Activated T-cell treated with anti-CD3 and anti-CD28 coated beads for 4 hours (primary cell): Measurements from ENCODE around the gene FAS.

Experiments used
- DNase-seq: peaks from one replicate; pipeline ENCODE4 v3.0.0-alpha.2; 2020

FAS gene

DNA sequence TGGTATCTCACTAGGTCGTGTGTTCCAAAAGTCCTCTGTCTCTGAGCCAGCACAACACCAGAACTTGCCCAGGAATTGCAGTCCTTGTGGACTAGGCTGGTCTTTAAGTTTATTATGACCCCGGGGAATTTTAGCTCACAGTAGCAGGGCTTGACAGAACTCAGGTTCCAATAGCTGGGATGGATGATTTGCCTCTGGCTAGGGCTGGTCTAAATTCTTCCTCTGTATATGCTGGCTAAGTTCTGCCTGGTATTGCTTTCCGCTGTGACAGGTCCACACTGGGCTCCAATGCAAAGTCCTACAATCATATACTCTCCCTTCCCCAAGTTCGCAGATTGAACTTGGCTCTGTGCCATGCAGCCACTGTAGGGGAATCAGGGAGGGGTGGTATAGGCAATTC is 52.5 kb downstream of the FAS start:
- no peak for DNase-seq

DNA sequence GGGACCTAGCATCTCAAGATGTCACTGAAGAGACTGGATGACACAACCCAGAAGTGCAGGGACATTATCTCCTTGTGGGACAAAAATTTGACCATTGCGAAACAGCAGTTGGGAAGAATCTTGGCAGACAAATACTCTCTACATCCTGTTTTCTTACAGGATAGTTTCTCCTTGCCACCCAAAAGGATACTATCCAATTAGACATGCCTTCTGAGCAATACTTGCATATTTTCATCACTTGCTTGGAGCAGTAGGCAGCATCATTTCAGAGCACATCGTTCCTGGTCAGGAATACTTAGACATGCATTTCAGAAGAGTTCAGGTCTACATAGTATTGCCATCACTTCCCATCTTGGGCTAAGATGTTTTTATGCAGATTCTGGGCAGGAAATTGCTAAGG is 56.8 kb downstream of the FAS start:
- no peak for DNase-seq

DNA sequence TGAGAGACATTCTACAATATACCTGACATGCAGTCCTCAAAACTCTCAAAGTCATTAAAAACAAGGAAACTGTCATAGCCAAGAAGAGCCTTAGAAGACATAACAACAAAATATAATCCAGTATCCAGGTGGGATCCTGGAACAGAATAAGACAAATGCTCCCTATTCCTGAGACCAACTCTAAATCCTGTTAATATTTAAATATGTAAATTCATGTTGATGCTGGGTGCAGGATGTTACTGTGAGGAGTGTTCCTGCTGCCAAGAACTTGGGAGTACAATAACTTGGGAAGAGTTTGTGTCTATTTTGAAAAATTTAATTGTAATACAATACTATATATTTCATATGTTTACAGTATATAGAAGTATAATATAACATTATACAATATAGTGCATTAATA is 61.0 kb downstream of the FAS start:
- no peak for DNase-seq

GRCh38 chr10:89053555-89053954 is 63.0 kb downstream of the FAS start:
- DNase-seq: no peak

DNA sequence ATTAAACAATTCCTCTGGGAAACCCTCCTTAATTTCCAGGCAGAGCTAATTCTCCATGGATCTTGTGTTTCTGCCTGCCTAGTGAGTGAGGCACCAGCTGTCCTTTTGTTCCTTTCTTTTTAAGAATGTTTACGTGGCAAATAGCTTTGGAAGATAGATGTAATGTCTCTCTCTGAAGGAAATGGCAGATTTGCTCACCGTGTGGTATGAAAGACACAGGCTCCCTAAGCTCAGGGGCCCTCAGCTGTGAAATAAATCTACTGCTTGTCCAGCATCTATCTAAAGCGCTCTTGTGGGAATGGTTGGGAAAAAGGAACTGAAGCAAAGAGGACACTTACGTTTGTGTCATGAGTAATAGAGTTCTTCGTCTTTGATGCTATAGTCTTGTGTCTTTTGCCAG is 64.6 kb downstream of the FAS start:
- DNase-seq: no peak

DNA sequence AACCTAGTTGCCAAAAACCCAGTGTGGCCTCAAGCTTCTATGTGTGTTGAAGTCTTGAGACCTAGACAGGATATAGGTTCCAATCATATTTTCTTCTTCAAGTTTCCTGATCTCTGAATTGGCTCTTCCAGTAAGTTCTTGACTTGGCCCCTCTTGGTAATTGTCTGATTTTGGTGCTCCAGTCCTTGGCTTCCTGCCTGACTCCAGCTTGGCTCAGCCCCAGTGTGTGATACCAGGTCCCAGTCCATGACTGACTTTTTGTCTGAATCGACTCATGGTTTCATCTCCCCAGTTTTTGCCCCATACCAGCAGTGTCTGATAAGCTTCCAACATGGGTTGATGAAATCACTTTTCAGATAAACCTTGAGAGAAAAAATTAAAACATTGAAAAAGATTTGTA is 72.3 kb downstream of the FAS start:
- DNase-seq: no peak

GRCh38 chr10:89063465-89063864 is 72.9 kb downstream of the FAS start:
- no peak for DNase-seq

- no peak for DNase-seq
Observed at GRCh38 chr10:89064748-89065147, 74.2 kb downstream of the FAS start.
